Stimulated activated CD4-positive, alpha-beta T cell treated with anti-CD3 and anti-CD28 coated beads, Interleukin-15, amount 100 ng/mL, for 48 hours (primary cell): ENCODE results near the gene CA10.

Experiments used
- DNase-seq, 2 donors: peaks; one replicate each; pipeline ENCODE4 v3.0.0-alpha.2; 2020; ENCODE audit warnings: low read depth in 2 of 2

The CA10 gene

DNA sequence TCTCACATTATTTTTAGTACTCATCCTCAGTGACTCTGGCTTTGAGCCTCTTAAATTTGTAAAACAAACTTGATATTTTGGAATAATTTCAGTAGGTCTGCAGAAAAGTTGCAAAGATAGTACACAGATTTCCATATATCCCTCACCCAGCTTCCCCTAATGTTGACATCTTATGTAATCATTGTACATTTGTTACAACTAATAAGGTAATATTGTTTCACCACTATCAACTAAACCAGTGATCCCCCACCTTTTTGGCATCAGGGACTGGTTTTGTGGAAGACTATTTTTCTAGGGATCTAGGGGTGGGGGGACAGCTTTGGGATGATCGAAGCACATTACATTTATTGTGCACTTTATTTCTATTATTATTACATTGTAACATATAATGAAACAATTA, 391.2 kb downstream of the CA10 start:
- no peak for DNase-seq

DNA sequence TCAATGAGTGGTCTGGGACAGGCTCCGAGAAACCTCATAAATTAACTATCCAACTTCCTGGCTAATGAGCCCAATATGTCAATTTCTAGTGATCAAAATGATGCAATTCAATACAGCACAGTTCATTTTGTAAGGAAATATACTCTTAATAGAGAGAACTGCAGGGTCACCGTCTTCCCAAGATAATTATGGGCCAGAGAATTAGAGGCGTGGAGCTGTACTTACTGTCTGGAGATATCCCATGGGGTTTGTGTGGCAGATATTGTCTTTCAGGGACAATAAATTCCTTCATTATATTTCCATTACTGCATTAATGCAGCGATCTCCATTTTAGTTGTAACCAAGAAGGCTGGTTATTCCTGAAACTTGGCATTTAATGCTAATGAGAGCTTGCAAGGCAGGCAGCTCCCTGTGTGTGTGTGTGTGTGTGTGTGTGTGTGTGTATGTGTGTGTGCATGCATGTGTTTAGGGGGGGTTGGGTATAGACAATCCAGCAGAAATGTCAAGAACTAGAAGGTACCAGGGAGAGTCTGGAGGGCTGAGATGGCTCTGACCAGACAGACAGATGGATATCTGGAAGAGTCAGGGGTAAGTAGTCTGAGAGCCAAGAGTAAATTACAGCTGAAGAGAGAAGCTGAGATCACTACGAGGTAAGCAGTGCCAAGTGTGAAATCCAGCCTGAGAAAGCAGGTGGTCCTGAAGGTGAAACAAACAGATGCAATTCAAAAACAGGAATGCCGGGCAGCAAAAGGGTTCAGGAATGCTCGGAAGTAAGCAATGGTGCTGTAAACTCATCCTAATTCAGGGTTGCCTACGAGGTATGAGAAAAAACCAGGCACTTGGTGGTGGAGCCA, 393.0 kb downstream of the CA10 start:
- no peak for DNase-seq

DNA sequence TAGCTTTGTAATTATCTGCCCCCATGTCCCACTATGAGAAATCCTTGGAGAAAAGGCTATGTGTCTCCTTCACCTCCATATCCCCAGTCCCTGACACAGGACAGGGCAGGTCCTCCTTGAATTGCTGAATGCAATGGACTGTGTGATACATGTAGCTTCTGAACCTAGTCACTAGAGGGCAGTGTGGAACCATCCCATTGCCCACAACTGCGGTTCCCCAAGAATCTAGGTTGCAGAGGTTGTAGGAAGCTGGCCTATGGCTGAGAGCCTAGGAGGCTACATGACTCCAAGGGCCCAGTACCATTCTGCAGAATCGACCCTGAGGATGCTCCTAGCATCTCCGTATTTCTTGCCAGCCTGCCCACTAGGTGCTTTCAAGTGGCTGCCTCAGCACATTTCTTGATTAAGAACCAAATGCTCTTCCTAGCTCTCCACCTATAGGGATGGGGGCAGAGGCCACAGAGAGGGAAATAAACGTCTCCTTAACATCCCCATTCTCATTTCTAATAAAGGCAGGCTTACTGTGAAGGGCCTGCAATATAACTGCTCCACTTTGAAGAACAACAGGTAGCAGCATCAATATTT, 394.0 kb downstream of the CA10 start:
- peak; percentile 5 to 17 for DNase-seq

DNA sequence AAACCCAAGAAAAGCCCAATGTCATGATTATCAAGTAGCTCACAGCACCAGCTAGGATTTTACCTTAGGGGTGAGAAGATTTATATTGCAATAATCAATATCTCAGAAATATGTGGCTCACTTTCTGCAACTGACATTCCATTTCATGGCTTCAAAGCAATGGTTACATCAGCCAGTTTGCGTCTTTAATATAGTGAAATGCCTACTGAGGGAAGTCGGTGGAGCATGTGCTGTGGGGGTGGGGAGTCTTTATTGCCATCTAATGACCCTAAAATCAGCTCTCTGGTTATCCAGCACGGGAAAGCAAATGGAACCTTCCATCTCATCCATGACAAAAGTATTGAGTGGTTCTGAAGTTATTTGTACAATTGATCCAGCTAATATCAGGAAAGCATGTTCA, 395.5 kb downstream of the CA10 start:
- no peak for DNase-seq

DNA sequence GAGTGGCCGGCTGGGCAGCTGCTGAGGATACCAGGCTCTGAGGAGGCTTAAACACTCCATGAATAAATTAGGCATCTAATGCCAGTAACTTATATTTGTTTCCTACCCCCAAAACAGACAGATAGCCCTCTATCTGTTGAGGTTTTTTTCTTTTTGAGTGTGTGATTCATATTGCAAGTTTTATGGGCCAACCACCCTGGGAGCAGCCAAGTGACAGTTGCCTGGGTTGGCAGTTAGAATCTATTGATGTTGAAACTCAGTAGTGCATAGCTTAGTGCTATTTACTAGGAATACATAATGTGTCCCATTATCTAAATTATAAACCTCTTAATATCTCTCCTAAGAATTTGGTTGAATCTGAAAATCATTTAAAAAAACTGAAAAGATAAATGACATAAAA, 397.4 kb downstream of the CA10 start:
- no peak for DNase-seq

DNA sequence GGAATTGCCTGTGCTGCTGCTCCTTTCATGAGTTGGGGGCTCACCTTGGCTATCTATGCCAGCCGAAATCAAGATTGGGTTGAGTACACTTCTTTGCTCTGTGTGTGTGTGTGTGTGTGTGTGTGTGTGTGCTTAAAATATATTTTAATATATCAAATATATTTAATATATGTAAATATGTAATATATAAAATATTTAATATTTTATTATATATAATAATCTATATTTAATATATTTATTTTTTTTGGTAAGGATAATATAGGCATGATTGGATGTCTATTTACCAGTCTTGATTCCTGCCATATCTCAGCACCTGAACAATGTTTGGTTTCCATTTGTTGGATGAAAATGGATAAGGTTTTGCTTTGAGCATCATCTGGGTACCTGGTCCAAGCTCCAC, 399.3 kb downstream of the CA10 start:
- DNase-seq, result no peak

DNA sequence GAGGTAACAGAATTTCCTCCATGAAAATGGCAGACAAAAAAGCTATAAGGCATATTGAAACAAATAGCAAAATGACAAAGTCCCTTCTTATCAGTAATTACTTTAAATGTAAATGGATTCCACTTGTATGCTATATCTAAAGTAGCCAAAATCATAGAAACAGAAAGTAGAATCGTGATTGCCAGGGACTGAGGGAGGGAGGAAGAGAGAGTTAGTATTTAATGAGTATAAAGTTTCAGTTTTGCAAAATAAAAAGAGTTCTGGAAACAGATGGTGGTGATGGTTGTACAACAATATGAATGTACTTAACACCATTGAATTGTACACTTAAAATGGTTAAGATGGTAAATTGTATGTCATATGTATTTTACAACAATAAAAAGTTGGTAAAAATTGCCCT, 407.4 kb downstream of the CA10 start:
- DNase-seq, result no peak

DNA sequence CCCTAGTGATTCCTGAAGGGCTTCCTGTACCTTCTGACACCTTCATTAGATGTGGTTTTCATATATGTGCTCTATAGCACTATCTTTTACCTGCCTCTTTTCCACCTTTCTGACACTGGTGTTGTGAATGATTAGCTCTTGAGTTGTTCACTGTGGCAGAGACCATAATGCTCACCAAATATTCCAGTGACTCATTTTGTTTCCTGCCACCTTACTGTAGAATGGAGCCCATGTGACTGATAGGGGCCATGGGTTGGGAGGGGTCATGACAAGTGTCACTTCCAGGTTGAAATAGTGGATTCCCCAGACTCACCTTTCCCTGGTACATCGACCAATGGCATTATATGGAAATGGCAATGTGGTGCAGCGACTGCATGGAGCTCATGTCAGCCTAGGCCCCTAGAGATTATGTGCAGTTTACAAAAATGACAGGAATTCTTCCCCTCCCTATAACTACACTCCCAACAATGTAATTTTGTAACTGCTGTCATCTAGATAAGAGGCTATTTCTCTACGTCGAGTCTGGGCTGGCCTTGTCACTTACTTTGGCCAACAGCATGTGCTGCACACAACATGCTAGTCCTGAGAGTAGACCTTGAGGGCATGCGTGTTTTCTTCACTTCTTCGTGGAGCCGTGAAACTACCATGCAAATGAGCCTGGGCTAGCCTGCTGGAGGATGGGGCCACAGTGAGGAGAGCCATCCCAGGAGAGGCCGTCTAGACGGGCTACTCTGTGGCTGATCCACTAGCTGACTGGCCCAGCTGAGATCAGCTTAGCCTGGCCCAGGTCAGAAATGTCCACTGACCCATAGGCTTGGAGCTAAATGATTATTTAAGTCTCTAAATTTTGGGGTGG, 409.5 kb downstream of the CA10 start:
- no peak for DNase-seq

DNA sequence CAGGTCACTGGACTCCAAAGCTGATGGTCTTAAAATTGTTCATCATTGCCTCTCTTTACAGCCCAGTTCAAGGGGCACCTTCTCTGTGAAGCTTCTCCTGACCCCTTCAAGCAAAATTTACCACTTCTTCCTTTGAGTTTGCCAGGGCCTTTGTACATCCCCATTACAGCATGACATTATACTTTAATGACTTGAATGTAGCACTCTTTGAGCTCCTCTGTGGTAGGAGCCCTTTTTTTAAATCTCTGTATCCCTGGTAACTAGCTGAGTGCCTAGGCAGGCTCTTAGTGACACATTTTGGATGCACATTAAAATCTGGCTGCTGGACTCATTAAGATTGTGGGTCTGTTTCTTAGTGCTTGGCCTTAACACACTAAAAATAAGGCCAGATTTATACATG, 412.1 kb downstream of the CA10 start:
- DNase-seq, result no peak

DNA sequence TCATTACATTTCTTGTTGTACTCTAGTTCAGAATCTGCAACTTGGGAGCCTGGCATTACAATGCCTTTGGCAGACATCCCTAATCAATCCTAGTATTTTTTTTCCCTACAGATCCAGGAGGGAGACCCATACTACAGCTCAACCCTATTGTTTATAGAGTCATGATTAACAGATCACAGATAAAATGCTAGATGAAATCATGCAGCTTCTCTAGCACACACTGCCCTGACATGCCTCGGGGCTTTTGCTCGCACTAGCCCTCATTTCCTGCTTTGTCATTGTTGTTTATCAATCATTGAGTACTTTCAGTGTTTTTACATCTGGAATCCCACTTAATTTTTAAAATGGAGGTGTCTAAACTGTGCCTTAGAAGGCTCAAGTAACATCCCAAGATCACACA, 412.5 kb downstream of the CA10 start:
- DNase-seq, result no peak

DNA sequence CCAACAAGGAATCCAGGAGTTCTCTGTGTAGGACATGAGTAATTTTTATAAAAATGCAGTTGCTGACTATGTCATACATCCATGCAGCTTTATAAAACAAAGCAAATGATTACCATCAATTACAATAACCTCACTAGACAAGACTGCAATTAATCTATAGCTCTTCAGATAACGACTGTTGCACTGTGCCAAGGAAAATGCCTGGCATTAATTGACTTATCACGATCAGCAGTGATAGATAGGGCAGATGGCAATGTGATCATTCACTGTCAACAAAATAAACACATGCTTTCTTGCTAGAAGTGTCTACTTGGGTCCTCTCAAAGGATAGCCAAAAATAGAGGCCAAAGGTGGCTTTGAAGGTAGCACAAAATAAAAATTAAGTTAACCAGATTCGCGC, 415.0 kb downstream of the CA10 start:
- no peak for DNase-seq

DNA sequence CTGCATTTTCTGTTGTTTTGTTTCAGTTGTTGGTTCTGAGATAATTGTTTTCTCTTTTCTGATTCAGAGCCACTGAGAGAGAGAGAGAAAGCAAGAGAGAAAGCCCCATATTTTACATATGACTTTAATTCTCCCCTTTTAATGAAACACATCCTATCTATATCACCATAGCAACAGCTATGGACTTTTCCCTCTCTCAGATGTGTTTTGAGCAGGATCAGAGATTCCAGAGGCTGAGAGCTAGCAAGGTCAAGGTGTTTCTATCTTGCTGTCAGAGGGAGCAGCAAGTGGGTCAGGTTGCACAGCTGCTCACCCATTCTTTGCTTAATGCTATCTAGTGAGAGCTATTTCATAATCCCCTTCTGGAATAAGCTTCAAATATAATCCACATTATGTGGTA, 415.9 kb downstream of the CA10 start:
- no peak for DNase-seq

DNA sequence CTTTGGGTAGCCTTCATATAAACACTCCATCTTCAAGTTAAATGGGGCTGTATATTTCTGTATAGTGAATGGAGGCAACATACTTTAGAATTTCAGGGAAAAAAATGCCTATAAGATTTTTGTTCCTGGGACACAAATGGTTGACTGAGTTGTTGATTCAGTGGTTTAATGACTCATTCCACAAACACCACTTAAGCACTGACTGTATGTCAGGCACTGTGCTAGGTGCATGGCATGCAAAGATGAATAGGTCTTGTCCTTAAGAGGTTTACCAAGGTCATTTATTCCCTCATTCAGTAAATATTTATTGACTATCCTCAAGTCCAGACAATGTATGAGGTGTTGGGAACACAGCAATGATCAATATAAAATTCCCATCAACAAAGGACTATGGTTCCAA, 417.1 kb downstream of the CA10 start:
- no peak for DNase-seq

DNA sequence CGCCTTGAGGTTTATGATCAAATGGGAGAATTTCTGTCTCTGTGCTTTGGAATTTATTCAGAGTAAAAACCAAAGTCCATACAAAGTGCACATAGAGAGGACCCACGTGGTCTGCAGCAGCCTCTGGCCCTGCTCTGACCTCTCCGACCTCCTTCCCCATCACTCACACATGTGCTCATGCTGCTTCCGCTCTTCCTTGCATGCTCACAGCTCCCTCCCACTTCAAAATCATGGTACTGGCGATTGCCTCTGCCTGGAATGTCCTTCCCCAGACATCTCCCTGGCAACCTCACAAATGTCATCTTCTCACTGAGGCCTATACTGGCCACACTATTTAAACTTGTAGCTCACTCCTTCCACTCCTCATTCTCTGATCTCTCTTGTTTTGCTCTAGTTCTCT, 418.0 kb downstream of the CA10 start:
- DNase-seq, result no peak

DNA sequence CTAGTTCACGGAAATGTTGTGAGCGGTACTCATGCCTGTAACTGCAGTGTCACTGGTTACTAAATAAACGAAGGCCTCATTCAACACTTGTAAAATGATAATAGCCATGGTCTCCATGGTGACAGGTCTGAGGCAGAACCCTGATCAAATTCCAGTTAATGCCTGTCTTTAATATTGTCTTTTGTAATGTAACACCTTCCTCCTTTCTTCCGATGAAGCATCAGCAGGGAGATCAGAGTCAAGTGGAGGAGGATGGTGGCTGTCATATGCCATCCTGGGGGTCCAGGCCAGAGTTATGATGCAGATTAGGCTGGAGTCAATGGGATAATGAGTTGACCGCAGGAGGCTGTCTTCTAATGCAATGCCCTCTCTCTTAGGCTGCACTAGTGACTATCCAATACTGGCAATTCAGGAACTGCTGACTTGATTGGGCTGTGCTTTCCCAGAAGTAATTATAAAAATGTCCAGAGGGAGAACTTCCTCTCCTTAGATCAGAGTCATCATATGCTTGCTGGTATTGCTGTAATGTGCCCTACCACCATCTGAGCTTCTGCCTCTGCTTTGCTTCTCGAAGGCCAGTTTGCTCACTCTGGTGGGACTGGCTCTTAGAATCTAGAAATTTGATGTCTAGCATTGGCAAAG, 419.1 kb downstream of the CA10 start:
- DNase-seq, result no peak

DNA sequence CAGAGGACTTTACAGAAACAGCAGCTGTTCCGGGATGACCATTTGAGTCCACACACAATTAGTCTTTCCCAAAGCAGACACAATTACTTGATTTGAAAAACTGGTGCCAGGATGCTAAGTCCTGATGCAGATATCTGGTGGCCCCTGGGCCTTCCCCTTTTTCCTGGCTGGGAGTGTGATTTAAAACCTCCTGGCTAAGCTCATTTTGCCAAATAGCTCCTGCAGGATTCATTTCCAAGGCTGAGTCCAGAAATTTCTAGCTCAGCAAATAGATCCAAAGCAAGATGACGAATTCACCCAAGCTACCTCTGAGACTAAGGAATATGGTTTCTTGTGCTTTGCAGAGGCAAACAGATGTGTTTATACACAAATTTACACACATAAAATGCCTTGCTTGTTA, 422.2 kb downstream of the CA10 start:
- no peak for DNase-seq

DNA sequence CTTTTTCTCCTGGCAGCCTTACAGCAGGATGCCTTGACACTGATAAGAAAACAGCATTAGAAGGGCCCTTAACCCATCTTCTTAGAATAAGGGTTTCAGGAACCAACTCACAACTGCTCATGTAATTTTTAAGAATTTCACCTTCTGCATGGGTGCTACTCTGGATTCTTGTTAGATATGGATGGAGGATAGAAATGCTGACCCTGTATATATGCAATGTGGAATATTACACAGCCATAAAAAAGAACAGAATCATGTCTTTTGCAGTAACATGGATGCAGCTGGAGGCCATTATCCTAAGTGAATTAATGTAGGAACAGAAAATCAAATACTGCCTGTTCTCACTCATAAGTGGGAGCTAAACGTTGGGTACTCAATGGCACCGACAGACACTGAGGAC, 423.5 kb downstream of the CA10 start:
- no peak for DNase-seq

DNA sequence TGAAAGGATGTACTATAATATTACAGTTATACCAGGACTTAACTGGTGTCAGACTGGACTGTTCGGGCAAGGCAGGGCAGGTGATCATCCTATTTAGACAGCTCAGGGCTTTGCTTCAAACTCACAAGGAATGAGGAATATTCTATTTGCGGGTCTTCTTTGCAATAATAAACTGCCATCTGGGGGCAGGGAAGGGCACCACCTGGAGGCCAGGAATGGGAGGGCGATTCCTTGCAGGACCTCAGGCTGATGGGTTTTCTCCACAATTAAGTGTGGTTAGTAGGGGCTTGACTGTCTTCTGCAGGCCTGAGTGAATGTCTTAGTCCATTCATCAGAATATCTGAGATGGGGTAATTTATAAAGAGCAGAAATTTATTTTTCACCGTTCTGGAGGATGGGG, 424.1 kb downstream of the CA10 start:
- peak in 1 of 2 donors; percentile 2 for DNase-seq

DNA sequence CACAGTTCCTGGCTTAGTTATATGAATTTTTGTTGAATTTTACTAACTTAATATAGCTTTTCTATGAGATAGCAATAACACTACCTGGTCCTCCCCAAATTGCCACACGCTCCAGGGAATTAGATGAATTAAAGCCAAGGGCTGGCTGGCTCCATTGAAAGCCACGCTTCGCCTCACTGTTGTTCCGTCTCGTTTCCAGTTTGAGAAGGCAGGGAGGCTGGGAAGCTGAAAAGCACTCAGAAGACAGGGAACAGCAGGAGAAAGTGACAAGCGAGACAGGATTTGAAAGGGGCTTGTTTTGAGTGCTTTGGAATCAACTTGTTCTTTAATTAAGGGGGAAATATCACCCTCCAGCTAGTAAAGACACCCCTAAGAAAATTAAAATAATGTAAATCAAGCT, 425.3 kb downstream of the CA10 start:
- no peak for DNase-seq

DNA sequence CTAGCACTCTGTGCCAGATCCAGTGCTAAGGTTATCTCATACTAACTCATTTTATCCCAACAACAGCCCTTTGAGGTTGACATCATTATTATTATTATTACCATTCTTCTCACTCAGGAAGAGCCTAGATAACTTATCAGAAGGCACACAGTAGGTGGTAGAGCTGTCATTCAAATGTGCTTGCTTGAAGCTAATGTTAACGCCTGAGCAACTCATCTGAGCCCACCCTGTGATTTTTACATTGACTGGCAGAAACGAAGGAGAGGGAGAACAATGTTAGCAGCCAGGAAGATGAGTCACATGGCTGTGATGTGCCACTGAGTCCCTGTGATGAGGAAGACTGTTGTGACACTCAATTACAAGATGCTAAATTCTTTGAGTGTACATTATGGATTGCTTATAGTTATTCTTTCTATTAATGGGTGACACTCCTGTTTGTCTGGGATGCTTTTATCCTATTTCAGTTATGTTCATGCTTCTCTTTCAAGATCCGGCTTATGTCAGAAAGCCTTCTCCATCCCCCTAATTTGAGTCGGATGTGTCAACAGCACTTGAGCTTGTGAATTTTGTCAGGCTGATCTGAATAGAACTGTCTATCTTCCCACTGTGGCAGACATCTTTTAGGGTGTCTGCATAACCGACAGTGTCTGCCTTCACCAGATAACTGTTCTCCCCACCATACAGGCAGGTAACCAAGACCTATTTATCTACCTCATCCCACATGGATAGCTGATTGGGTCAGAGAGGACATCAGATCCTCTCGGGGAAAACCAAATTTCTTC, 426.4 kb downstream of the CA10 start:
- DNase-seq, result no peak

DNA sequence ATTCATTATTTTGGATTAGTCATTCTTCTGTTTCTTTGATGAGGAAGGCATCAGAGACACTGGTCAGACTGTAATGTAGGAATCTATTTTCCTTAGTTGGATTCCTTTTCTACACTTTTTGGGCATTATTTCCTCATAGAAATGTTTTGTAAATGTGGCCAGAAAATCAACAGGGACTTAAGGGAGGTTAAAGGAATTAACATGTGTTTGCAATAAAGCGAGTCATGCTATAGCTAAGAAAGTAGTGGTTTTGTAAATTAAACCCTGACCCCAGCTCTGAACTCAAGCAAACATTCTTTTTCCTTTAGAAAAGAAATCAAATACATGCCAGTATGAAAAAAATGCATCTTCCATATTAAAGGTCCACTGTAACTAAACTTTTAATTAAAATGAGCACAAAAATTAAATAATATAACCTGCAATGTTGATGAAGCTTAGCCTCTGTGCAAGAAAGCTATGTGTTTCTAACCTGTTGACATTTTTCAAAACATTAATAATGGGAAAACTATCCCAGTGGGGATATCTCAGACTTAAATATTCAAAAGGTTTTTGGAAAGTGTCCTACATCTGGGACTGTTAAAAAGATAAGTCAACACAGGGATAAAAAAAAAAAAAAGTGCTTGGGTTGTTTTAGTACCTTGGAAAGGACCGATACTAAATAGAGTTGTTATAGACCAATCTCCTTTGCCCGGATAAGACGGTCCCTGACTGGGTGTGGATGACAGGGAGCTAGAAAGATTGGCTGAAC, 428.0 kb downstream of the CA10 start:
- no peak for DNase-seq
